Body of pancreas (tissue), 4 donors: ENCODE data around the gene RELA.

Experiments
- CTCF ChIP-seq, 7 experiments: fragments of 450-650 bp in 4 of 7; fragments of 200-600 bp in 3 of 7; sonication (generic) in 3 of 7; IDR thresholded peaks; one replicate each; pipeline ENCODE4 v1.5.1; 2016 to 2019; ENCODE audit warnings: antibody characterized with exemption in 7 of 7
- POLR2A ChIP-seq, 3 donors: fragments of 450-650 bp; IDR thresholded peaks; one replicate each; pipeline ENCODE4 v1.6.1; 2016; ENCODE audit warnings: antibody characterized with exemption in 3 of 3, mild to moderate bottlenecking in 2 of 3

DNA sequence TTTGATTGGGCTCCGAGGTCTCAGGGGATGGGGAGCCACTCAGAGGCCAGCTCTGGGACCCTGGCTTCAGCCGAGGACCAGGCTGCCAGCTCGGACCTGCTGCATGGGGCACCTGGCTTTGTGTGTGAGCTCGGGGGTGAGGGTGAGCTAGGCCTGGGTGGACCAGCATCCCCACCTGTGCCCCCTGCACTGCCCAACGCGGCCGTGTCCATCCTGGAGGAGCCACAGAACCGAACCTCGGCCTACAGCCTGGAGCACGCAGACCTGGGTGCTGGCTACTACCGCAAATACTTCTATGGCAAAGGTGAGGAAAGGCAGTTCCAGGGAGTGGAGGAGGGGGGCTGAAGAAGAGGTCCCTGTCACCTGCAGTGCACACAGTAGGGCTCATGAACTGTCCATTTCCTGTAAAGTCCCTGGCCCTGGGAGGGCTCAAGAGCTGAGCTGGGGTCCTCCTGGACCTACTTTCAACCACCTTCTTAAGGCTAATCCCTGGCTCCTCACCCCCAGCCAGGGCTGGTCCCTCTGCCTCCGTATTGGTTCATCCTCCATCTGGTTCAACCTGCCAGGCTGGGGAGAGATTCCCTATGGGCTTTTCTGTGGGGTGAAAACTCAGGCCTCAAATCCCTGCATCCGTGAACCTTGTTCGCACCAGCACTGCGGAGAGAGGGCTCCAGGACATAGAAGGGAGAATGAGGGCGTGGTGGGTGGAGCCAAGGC is 21.3 kb downstream of the RELA start:
- TF ChIP-seq CTCF (IDR thresholded peaks at IDR 0.05) (no peak), POLR2A (IDR thresholded peaks at IDR 0.05) (no peak)
